ENCODE results near the gene AGBL4. TPM values are rescaled to one million over a fixed set of nuclear protein-coding genes. Genes with fewer than 3 reads are reported as not detected.

The AGBL4 gene
- total and polyA plus RNA-seq, 9 of the 15 experiments (the other 6 are each of a cell fraction or from before 2014, with no cell fraction given), result 0.11 TPM; not detected in 7

DNA sequence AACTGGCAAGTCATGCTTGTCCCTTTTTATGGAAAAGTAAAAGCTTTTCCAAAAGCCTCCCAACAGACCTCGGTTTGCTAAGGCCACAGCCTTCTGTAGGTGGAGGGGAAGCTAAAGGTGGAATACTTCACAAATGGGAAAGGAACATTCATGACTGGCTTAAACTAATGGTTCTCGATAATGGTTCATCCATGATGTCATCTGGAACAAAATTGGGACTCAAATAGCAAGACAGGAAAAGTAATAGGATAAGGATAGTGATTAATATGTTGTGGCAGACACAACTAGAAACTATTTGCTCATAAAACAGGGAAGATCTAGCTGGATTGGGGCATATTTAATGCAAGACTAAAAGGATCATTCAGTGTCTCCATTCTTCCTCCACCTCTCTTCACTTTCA lies 1535.0 kb downstream of the AGBL4 start (continued):
- TF ChIP-seq, protein P1, sequence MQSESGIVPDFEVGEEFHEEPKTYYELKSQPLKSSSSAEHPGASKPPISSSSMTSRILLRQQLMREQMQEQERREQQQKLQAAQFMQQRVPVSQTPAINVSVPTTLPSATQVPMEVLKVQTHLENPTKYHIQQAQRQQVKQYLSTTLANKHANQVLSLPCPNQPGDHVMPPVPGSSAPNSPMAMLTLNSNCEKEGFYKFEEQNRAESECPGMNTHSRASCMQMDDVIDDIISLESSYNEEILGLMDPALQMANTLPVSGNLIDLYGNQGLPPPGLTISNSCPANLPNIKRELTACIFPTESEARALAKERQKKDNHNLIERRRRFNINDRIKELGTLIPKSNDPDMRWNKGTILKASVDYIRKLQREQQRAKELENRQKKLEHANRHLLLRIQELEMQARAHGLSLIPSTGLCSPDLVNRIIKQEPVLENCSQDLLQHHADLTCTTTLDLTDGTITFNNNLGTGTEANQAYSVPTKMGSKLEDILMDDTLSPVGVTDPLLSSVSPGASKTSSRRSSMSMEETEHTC (IDR thresholded peaks at IDR 0.05), result no peak
- TF ChIP-seq SMAD1 (IDR thresholded peaks at IDR 0.05; ENCODE audit: low read depth, low read length, partially characterized antibody), result no peak

Small RNA genes within 50 kb of the gene (small RNA-seq; reads per million reads assigned to genes)
- gene AL390023.1, result not detected

Other genes with a start within 250 kb of the AGBL4 start
- not detected in 2 replicates for gene ELAVL4, start 85.0 kb upstream of the AGBL4 start, total RNA-seq (2014; rRNA removed)
- gene ELAVL4, start 85.0 kb upstream of the AGBL4 start, total RNA-seq (2014; rRNA removed; fragmentation: Illumina TruSeq; extraction: Trizol), result not detected in 2 replicates
- not detected in 2 replicates for gene ELAVL4, start 85.0 kb upstream of the AGBL4 start, total RNA-seq (2015; rRNA removed; fragmentation: Illumina TruSeq; extraction: Trizol)
- not detected in 2 replicates for gene ELAVL4, start 85.0 kb upstream of the AGBL4 start, total RNA-seq (2021)
- not detected in 2 replicates for gene ELAVL4, start 85.0 kb upstream of the AGBL4 start, polyA plus RNA-seq (2011; rRNA removed)
- gene ELAVL4, start 85.0 kb upstream of the AGBL4 start, polyA plus RNA-seq (2014; fragmentation: Illumina TruSeq; extraction: Trizol), result not detected in 2 replicates
- gene ELAVL4, start 85.0 kb upstream of the AGBL4 start, polyA plus RNA-seq (2014; fragmentation: Nextera tagmentation; extraction: Ambion mirVana), result not detected
- gene ELAVL4, start 85.0 kb upstream of the AGBL4 start, polyA plus RNA-seq (2014; rRNA removed), result not detected in 2 replicates